ENCODE measurements around the gene VAPA.

GRCh38 chr18:9866627-9867026, 47.2 kb upstream of the VAPA start:
- TF ChIP-seq CTCF (IDR thresholded peaks at IDR 0.05) (no peak), POLR2AphosphoS5 (IDR thresholded peaks at IDR 0.05) (no peak), POLR2A (IDR thresholded peaks at IDR 0.05) (no peak)

Measured in gastroesophageal sphincter (tissue), 3 donors.